ENCODE measurements around the gene KRT37.
"Not testable (repeated sequence)": the region's sequence is repeated elsewhere in the genome, so short reads cannot be mapped to it uniquely, and the experiment has no call there.

The KRT37 gene

DNA sequence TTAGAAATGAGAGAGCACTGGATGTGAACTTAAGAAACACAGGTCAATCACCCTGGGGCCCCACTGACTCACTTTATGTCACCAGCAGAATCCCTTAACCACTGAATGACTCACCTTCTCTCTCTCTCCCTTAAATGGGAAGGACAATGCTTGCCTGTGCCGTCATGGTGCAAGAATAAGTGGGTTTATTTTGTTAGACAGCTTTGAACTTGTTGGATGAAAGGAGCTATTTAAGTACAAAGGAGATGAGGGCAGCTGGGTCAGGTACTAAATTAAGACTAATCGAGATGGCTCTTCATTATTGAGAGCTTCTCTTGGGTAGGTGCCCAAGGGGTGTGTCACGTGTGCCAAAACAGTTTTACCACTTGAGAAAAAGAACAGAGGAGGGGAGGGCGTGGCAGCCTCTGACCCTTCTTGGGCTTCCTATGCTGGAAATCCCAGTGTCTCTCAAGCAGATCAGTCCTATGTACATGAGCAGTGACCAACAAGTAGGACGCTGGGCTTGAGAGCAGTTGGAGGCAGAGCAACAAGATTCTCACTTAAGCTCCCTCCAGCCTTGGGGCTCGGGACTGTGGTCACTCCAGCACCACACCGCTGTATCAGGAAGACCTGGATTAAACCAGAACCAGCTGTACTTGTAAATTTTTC is 20.2 kb downstream of the KRT37 start:
- peak; percentile 98 for DNase-seq (ENCODE audit: low spot score)

DNA sequence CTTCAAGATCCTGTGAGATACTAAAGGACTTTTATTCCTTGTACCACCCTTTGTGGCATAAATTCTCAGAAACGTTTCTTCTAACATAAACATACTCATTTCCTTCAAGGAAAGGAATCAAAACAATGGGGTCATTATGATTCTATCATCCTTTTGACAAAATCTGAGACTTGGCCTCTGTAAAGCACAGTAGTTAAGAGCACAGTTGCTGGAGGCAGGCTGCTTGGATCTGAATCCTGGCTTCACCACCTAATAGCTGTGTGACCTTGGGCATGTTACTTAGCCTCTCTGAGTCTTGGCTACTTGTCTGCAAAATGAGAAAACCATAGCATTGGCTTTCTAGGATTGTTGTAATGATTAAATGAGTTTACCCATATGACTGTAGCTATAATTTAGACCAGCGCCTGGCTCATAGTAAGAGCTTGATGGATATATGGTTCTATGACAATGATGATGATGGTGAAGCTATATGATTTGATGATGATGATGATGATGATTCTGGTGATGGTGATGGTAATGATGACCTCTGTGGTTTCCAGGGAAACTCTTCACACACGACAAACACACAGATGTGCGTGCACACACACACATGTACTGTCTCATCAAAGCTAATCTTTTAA is 20.9 kb downstream of the KRT37 start:
- peak; percentile 11 for DNase-seq (ENCODE audit: low spot score)

DNA sequence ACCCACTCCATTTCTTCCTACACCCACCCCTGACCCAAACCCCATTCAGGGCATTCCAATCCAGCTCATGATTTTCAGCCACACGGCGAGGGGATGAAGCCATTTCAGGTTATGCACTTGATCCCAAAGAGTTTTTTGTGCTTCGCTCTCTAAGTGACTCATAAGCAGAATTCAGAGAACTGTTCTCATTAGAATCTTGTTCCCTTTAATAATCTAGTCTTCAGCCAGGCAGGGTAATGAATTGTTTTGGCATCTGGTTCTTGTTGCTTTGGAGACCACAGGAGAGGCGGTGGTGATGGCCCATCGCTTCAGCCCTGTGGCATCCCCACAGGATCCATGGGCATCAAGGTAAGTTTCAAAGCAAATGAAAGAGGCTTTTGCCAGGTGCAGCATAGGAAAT is 22.2 kb downstream of the KRT37 start:
- peak; percentile 62 for DNase-seq (ENCODE audit: low spot score)

DNA sequence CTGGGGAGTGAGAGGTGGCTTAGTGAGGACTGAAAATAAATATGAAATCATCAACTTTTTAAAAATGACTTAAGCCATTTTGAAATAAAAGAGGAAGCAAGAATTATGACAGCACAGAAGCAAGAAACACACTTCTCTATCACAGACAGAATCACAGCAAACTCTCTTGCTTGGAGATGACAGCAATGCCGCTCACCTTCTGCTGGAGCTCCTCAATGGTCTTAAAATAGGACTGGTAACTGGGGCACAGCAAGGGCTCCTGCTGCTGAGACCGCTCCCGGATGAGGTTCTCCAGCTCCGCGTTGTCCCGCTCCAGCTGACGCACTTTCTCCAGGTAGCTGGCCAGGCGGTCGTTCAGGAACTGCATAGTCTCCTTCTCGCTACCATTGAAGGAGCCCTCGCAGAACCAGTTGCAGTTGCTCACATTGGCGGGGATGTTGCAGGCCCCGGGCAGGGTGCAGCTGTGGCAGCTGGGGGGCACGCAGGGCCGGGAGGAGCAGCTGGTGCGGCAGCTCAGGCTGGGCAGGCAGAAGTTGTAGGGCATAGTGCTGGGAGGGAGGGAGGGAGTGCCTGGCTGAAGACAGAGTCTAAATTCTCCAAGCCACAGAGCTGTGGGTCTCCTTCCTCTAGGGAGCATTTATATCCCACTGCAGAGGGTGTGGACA is 27.3 kb downstream of the KRT37 start, which contains the start of gene KRT31:
TSS of gene KRT31 (minus strand) at position 613 of the 665 bp plus-strand sequence. CDS start at position 544, 69 bp downstream.
- DNase-seq (ENCODE audit: low spot score), result no peak

DNA sequence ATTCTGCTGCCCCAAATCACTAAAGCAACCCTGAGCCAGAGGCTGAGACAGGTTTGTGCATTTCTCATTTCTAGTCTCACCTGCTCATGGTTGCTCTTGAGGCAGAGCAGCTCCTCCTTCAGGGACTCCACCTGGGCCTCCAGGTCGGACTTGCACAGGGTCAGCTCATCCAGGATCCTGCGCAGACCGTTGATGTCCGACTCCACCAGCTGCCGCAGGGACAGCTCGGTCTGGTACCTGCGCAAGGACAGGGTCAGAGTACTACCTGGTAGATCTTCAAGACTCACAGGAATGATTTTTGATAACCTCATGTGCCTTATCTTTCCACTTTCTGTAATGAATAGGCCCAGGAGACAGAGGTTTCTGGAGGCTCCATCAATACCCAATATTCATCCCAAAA is 28.0 kb downstream of the KRT37 start:
- DNase-seq (ENCODE audit: low spot score), result no peak

DNA sequence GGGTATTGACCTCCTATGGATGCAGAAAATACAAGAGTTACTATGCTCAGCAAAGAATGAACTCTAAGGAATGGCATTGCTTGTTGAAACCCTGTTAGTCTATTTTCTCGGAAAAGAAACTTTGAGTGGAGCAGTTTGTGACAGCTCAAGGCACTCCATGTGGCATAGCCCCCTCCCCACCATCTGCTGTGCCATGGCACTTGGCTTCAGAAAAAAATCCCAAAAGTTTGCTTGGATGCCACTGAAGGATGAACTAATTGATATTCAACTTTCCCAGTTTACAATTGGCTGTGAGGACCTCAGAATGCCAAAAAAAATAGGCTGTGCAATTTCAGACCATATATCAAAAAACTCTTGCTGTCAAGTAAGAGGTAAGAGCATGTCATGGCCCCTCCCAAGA is 28.8 kb downstream of the KRT37 start:
- no peak for DNase-seq (ENCODE audit: low spot score)

DNA sequence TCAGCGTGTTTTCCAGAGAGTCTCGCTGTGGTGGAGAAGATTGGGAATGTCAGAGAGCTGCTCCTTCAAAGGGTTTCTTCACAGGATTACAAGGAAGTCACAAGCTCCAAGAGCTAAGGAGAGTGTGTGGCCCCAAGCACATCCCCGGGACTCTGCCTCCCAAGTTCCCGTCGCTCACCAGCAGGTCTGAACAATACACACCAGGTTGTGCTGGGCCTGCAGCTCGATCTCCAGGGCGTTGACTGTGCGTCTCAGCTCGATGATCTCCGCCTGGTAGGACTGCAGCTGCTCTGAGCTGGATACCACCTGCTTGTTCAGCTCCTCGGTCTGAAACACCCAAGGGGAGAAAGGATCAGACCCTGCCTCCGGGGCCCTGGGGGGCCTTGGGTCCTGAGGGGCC is 29.3 kb downstream of the KRT37 start:
- DNase-seq (ENCODE audit: low spot score), result not testable (repeated sequence)

DNA sequence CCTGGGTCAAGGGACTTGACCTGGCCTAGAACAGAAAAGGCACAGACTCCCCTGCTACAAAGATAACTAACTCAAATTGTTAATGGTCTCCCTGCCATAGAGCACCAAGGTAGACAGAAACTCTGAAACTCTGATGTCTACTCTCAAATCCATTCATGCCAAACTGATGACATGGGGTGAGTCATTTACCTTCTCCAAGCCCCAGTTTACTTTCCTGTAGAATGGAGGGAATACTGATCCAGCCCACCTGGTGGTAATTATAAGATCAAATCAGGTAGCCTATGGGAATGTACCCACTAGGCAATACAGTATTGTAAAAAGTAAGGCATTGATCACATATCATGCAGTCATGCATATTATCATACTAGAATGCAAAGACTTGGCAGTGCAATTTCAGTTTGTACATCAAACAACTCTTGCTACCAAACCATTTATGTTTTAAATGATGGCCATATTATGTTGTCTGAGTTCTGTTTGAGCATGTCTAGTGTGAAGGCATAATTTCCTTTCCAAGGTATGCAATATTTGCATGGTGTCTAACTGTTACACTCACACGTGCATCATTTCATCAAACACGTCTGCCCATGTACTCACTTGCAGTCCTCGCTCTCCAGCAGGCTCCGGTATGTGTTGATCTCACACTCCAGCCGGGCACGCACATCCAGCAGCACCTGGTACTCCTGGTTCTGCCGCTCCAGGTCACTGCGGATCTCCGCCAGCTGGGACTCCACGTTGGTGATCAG is 30.0 kb downstream of the KRT37 start:
- DNase-seq (ENCODE audit: low spot score), result peak; percentile 66

DNA sequence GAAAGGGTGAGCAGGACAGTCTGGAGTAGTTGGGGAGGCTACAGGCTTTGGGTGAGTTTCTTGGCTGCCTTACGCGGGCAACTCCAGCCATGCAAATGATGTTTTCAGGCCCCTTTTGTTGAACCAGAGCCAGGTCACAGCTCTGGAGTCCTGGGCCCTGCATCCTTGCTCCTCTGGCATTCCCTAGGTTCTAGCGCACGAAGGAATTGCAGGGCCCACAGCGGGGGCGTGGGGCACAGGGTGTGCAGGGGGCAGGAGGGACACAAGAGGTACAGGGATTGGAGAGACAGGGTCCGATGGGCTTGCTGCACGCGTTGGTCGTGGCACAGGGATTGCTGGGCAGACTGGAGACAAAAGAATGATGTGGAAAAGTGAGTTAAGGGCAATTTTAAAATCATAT is 30.6 kb downstream of the KRT37 start:
- no peak for DNase-seq (ENCODE audit: low spot score)

DNA sequence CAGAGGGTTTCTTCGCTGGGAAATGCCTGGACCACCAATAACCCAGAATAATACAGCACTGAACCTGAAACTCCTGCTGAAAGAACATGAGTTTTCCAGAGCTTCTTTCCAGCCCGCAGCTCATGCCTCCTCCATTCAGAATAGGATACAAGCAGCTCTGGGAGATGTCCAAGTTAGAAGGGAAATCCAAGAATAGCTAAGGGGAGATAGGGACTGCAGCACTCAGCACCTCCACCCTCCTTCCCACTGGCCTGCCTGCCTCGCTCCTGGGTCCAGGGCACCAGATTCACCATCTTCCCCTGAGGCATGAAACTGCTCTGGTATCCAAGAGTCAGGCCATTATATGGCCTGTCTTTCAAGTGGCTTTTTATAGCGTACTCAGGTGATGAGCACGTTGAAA is 31.1 kb downstream of the KRT37 start:
- DNase-seq (ENCODE audit: low spot score), result no peak

DNA sequence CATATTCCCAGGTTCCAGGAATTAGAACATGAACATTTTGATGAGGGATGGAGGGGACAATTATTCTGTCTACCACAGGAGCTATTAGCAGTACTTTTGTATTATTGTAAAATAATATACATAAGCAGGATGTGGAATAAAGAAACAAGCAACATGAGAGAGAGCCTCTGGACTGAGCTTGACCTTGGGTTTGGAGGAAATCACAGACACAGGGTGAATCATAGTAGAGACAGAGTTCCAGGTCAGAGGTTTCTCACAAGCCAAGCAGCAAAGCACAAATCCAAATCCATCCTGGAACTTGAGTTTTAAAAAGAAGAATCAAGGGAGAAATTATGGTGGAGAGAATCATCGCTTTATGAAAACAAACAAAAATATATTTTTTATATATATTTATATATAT is 32.1 kb downstream of the KRT37 start:
- DNase-seq (ENCODE audit: low spot score), result peak; percentile 61

DNA sequence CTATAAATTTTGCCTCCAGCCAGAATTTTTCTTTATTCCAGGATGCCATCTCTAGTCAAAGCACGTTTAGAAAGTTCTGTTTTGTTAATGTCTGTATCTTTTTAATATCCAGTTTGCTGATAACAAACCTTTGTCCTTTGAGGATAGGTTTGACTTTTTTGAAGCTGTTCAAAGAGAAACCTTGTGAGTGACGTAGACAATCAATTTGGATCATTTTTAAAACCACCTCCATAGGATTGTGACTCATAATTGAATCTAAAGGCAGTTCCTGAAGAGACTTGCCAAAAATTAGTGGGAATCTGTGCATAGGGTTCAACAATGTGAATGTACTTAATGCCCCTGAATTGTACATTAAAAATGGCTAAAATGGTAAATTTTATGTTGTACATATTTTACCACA is 32.9 kb downstream of the KRT37 start:
- no peak for DNase-seq (ENCODE audit: low spot score)

DNA sequence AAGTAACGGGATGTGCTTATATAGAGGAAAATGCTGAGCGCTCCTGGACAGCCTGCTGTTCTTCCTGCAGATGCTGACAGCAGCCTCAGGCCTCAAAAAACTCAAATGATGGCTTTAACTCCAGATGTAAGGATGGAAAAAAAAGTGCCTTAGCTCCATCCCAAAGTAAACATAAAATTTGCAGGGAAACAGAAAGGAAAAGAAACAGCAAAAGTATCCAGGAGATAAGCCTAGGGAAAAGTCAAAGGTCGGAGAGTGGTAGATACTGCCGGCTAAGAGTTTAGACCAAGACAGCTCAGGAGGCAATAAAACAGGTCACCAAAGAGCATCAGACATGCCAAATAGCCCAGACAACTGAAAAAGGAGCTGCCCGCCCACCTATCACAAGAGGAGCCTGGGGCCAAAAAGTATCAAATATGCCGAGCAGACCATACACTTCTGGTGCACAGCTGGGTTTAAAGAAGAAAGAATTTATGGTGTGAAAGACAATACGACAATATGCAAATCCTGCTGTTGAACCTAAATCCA is 33.9 kb downstream of the KRT37 start:
- DNase-seq (ENCODE audit: low spot score), result no peak

DNA sequence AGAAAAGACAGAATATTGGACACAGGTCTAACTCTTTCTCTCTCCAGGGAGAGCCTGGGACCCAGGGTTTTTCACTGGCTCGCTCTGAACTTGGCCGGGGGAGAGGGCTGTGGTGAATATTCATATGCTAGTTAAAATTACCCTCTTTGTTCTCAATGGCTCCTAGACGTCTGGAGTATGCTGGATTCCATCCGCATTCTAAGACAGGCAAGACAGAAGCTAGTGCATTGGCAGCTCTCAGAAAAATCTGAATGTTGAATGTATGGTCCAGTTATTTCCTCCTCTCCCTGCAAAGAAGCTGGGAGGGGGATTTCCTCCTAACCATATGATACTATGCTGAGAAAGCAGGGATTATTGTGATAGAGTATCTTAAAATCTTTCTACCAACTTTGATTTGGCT is 36.7 kb downstream of the KRT37 start:
- no peak for DNase-seq (ENCODE audit: low spot score)

DNA sequence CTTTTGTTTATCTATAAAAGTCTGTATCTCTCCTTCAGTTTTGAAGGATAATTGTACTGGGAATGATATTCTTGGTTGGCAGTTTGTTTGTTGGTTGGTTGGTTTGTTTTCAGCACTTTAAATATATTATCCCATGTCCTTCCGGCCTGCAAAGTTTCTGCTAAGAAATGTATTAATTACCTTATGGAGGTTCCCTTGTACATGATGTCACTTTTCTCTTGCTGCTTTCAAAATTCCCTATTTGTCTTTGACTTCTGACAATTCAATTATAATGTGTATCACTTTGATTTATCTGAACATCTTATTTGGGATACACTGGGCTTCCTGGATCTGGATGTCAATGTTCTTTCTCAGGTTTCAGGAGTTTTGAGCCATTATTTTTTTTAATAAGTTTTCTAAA is 38.2 kb downstream of the KRT37 start:
- DNase-seq (ENCODE audit: low spot score), result no peak

DNA sequence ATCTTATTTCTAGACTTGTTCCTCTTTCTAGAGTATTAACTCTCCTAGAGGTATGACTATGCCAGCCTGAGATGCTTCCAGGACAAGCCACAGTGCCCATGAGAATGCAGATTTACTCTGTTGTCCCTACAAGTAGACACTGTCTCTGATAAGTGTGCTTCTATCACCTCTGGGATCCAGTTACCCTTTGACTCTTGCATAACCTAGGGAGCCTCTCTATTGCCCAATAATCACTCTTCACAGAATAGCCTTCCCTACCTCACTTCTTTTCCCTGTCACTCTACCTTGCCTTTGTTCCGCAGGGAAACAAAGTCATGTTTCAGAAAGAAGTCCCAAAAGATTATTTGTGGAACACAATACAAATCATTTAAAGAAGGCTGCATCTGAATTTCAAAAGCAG is 40.7 kb downstream of the KRT37 start:
- DNase-seq (ENCODE audit: low spot score), result no peak

DNA sequence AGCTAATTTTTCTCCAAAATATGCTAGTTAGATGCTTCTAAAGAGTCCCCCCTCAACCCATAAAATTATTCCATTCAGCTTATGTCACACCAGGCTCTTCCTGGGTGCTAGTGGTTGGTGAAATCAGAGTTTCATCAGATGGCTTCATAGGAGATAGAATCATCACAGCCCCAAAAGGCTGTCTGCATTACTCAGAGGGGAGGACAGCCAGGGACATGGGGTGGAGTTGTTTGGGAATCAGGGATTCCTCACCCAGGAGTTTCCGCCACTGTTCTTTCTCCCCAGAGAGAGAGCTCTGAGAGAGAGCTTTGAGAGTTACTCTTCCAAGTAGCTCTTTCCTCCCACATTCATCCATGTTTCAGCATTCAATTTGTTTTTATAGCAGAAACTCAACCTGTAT is 42.0 kb downstream of the KRT37 start:
- DNase-seq (ENCODE audit: low spot score), result peak; percentile 55

DNA sequence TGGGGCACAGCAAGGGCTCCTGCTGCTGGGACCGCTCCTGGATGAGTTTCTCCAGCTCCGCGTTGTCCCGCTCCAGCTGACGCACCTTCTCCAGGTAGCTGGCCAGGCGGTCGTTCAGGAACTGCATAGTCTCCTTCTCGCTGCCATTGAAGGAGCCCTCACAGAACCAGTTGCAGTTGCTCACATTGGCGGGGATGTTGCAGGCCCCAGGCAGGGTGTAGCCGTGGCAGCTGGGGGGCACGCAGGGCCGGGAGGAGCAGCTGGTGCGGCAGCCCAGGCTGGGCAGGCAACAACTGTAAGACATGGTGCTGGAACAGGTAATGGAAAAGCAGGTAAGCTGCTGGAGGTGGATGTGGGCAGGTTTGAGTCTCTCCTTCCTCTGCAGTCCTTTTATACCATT is 42.4 kb downstream of the KRT37 start, which contains the start of gene KRT34:
TSS of gene KRT34 (minus strand) at position 364 of the 400 bp plus-strand sequence. CDS start at position 304, 60 bp downstream.
- DNase-seq (ENCODE audit: low spot score), result not testable (repeated sequence)

DNA sequence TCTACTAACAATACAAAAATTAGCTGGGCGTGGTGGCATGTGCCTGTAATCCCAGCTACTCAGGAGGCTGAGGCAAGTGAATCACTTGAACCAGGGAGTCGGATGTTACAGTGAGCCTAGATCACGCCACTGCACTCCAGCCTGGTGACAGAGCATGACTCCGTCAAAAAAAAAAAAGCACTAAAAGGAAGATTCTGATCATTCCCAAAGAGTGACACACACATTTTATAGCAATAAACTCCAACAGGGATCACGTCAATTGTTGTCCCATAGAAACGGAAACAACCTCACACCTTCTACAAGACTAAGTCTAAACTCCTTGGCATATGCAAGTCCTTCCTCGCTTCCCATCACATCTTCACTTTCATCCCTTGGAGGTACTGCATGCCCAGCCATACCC is 44.3 kb downstream of the KRT37 start:
- peak; percentile 93 for DNase-seq (ENCODE audit: low spot score)

DNA sequence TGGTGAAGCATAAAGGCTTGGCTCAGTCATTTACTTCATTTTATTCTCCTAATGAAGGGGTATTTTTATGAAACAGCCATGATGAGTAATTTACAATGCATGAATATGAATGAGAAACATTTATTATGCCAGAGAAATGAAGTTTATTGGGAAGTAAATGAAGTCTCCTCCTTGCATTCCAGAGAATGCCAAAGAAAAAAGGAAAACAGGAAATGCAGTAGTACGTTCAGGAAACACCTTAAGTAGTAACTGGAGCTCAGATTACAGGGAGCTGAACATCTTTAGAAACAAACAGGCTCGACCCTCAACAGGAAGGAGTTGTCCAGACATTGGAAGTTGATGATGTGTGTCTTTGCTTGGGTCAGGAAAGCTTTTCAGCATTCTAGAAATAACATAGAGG is 46.8 kb downstream of the KRT37 start:
- peak; percentile 38 for DNase-seq (ENCODE audit: low spot score)

Data from kidney tubule cell (primary cell).